K562 (cell line): ENCODE measurements around the gene PRODH2. TPM values are rescaled to one million over a fixed set of nuclear protein-coding genes. Genes with fewer than 3 reads are reported as not detected.
A peak's percentile ranks its signal among the peaks of the same experiment; 100 is the strongest.

Experiments
- ATAC-seq: fragments of 200-7000 bp; cut with Tn5 transposase; 3 replicates; pipeline ENCODE4 v1.9.1; 2020; ENCODE audit warnings: moderate library complexity
- BruUV-seq: library from RNA; stranded (reverse); fragments of 400-500 nt; replicated peaks from 2 replicates; lab custom pipeline; 2021; lab: Mats Ljungman, UMichigan
- CTCF ChIA-PET: fragments of 300-600 bp; formaldehyde crosslinking; extraction: SDS; loops from one replicate; lab custom pipeline; 2021; ENCODE audit warnings: low intra/inter-chr PET ratio; lab: Yijun Ruan, JAX
- POLR2A ChIA-PET: fragments of 300-600, 350-650 bp; sonication (Branson Sonifier 250); formaldehyde crosslinking; extraction: SDS; loops from one replicate; lab custom pipeline; 2021; ENCODE audit warnings: antibody characterized with exemption, inconsistent platforms; lab: Yijun Ruan, JAX
- DNase-seq, 4 experiments: peaks; one replicate each; pipeline versions ENCODE4 v3.0.0 to v3.0.0-alpha.2; 2011 to 2018; ENCODE audit warnings: low spot score in 3 of 4, mixed read lengths in 3 of 4; ENCODE audit errors: extremely low read depth in 1 of 4
- FAIRE-seq: peaks from 2 replicates; lab custom pipeline; 2011; peaks lifted over from hg19 to GRCh38; lab: Jason Lieb, UNC
- H2AFZ ChIP-seq: 2 replicates; pipeline ENCODE4 v1.6.0; 2011; ENCODE audit warnings: low read depth, low read length, control low read depth, inconsistent platforms
- H3K27ac ChIP-seq: fragments of 200-600 bp; 3 replicates; pipeline ENCODE4 v1.8.0; 2011; ENCODE audit warnings: low read depth, mild to moderate bottlenecking, control low read depth, inconsistent platforms, low read length, moderate library complexity, mixed read lengths; ENCODE audit errors: extremely low read depth
- H3K27me3 ChIP-seq, 2 experiments: fragments of 300-600 bp in 1 of 2; 2 replicates in 1 of 2; 3 replicates in 1 of 2; pipeline versions ENCODE4 v1.6.0 to v1.8.0; 2011; ENCODE audit warnings: inconsistent platforms in 2 of 2, low read length in 2 of 2, mild to moderate bottlenecking in 1 of 2, mixed read lengths in 1 of 2, moderate library complexity in 1 of 2; ENCODE audit not compliant: control insufficient read depth in 2 of 2, insufficient read depth in 2 of 2
- H3K36me3 ChIP-seq: fragments of 300-600 bp; 3 replicates; pipeline ENCODE4 v1.8.0; 2011; ENCODE audit warnings: mild to moderate bottlenecking, low read length, inconsistent platforms; ENCODE audit not compliant: control insufficient read depth, insufficient read depth
- H3K4me1 ChIP-seq, 2 experiments: fragments of 200-600 bp in 1 of 2; replicated peaks in 1 of 2; 2 replicates in 1 of 2; 3 replicates in 1 of 2; pipeline versions ENCODE4 v1.5.1 to v1.8.0; 2011; ENCODE audit warnings: inconsistent platforms in 2 of 2, low read length in 2 of 2, mild to moderate bottlenecking in 1 of 2, mixed read lengths in 1 of 2, moderate library complexity in 1 of 2; ENCODE audit not compliant: control insufficient read depth in 2 of 2, insufficient read depth in 2 of 2
- H3K4me2 ChIP-seq: 2 replicates; pipeline ENCODE4 v1.6.1; 2011; ENCODE audit warnings: low read length, control low read depth, inconsistent platforms, mixed read lengths; ENCODE audit not compliant: insufficient read depth
- H3K4me3 ChIP-seq: fragments of 200-600 bp; sonication (generic), shearing (Covaris generic); 2 replicates; pipeline ENCODE4 v1.5.1; 2016; ENCODE audit warnings: control low read depth, inconsistent platforms
- H3K79me2 ChIP-seq: fragments of 200-600 bp; 3 replicates; pipeline ENCODE4 v1.8.0; 2011; ENCODE audit warnings: low read length, inconsistent platforms; ENCODE audit not compliant: control insufficient read depth, insufficient read depth
- H3K9ac ChIP-seq, 2 experiments: 2 replicates each; pipeline versions ENCODE4 v1.6.0 to v1.6.1; 2011; ENCODE audit warnings: low read depth in 2 of 2, low read length in 2 of 2, control low read depth in 1 of 2, inconsistent platforms in 1 of 2, mild to moderate bottlenecking in 1 of 2, mixed read lengths in 1 of 2; ENCODE audit not compliant: insufficient read depth in 1 of 2
- H3K9me1 ChIP-seq: one replicate; pipeline ENCODE4 v1.6.0; 2011; ENCODE audit warnings: inconsistent platforms, mild to moderate bottlenecking, low read length, moderate library complexity; ENCODE audit not compliant: control insufficient read depth, insufficient read depth
- H3K9me3 ChIP-seq: replicated peaks from 2 replicates; pipeline ENCODE4 v1.5.1; 2011; ENCODE audit warnings: low read depth, low read length, inconsistent platforms; ENCODE audit not compliant: control insufficient read depth, insufficient read depth
- H4K20me1 ChIP-seq: replicated peaks from 2 replicates; pipeline ENCODE4 v1.6.1; 2011; ENCODE audit warnings: low read length, inconsistent platforms, mixed read lengths; ENCODE audit not compliant: control insufficient read depth, insufficient read depth
- CREM ChIP-seq: IDR thresholded peaks from 2 replicates; pipeline ENCODE4 v1.6.1; 2014; ENCODE audit warnings: antibody characterized with exemption, low read depth
- ETV5 ChIP-seq: sonication (generic); formaldehyde crosslinking; IDR thresholded peaks from 2 replicates; pipeline ENCODE4 v1.4.0; 2020; ENCODE audit warnings: low read depth, mild to moderate bottlenecking, missing genetic modification reagents
- FOXK2 ChIP-seq, 2 experiments: fragments of 450-650 bp; IDR thresholded peaks in 1 of 2; conservative IDR thresholded peaks in 1 of 2; 2 replicates each; pipeline ENCODE4 v1.6.1; 2016; ENCODE audit warnings: low read depth in 2 of 2, mild to moderate bottlenecking in 1 of 2
- TBL1XR1 ChIP-seq, 2 experiments: IDR thresholded peaks; 2 replicates each; pipeline ENCODE4 v1.6.1; 2012; ENCODE audit warnings: improper control_type of control experiment in 2 of 2, low read length in 2 of 2, mild to moderate bottlenecking in 1 of 2
- TRIM28 ChIP-seq: fragments of 450-650 bp; IDR thresholded peaks from 2 replicates; pipeline ENCODE4 v1.6.1; 2017
- ZKSCAN1 ChIP-seq: fragments of 150-350 bp; IDR thresholded peaks from 2 replicates; pipeline ENCODE4 v1.6.1; 2016; ENCODE audit warnings: low read depth, low read length
- ZNF695 ChIP-seq: fragments of 450-650 bp; formaldehyde crosslinking; IDR thresholded peaks from 2 replicates; pipeline ENCODE4 v1.4.0; 2020; ENCODE audit warnings: mild to moderate bottlenecking, moderate library complexity
- ZNF778 ChIP-seq: fragments of 450-650 bp; formaldehyde crosslinking; IDR thresholded peaks from 2 replicates; pipeline ENCODE4 v1.4.0; 2020; ENCODE audit warnings: mild to moderate bottlenecking, moderate library complexity
- WGBS: fragments of 100-300 bp; shearing (Covaris generic); methylation state at CpG from one replicate; pipeline ENCODE4 v1.1.6; 2016; ENCODE audit warnings: low coverage, mixed read lengths; ENCODE audit not compliant: insufficient coverage; ENCODE audit errors: missing lambda C conversion rate; 5-methylcytosine and 5-hydroxymethylcytosine counted together
- in situ Hi-C: fragments of 300-500 bp; cut with MboI; formaldehyde crosslinking; loops from 4 replicates; pipeline ENCODE4 v1.15.0; 2018; ENCODE audit warnings: inconsistent platforms, mixed read lengths
- intact Hi-C: fragments of 100-400 bp; cut with micrococcal nuclease; formaldehyde crosslinking; loops from 2 replicates; pipeline ENCODE4 v1.14.2; 2022
- polyA plus RNA-seq, 8 experiments: library from polyadenylated mRNA; depleted of rRNA in 4 of 8; stranded (reverse) in 5 of 8; unstranded in 3 of 8; fragments of >200 nt; fragmentation: Nextera tagmentation in 2 of 8; fragmentation: Illumina TruSeq in 1 of 8; extraction: Ambion mirVana in 2 of 8; extraction: Trizol in 1 of 8; gene quantifications; 2 replicates each; pipeline versions ENCODE4 v1.2.1 to v1.2.3, GENCODE V29; 2011 to 2014; ENCODE audit warnings: inconsistent platforms in 1 of 8, missing spikeins in 1 of 8
- total RNA-seq, 7 experiments: library from RNA; depleted of rRNA in 6 of 7; stranded (reverse); fragments of >200 nt in 6 of 7; fragmentation: Illumina TruSeq in 2 of 7; extraction: Trizol in 2 of 7; gene quantifications; 2 replicates each; pipeline versions ENCODE4 v1.2.1 to v1.2.3, GENCODE V29; 2011 to 2021; ENCODE audit warnings: low replicate concordance in 1 of 7
- TF ChIP-seq, protein P1 (sequence below): sonication (generic); formaldehyde crosslinking; IDR thresholded peaks from 2 replicates; pipeline ENCODE4 v1.8.0; 2022; ENCODE audit warnings: missing genetic modification reagents, mild to moderate bottlenecking, moderate library complexity, borderline replicate concordance
- TF ChIP-seq, protein P2 (sequence below): sonication (generic); formaldehyde crosslinking; IDR thresholded peaks from 2 replicates; pipeline ENCODE4 v1.8.0; 2022; ENCODE audit warnings: mild to moderate bottlenecking, missing genetic modification reagents
- TF ChIP-seq, protein P3 (sequence below): fragments of 250-450 bp; sonication (Bioruptor Pico); IDR thresholded peaks from 2 replicates; pipeline ENCODE4 v1.9.0; 2021; ENCODE audit warnings: mild to moderate bottlenecking, inconsistent platforms
- TF ChIP-seq, protein P4 (sequence below): sonication (generic); formaldehyde crosslinking; IDR thresholded peaks from 2 replicates; pipeline ENCODE4 v1.8.0; 2023; ENCODE audit warnings: missing genetic modification reagents, mild to moderate bottlenecking, borderline replicate concordance

Gene PRODH2
- total and polyA plus RNA-seq, 9 of the 15 experiments (the other 6 are each of a cell fraction or from before 2014, with no cell fraction given): not detected

DNA sequence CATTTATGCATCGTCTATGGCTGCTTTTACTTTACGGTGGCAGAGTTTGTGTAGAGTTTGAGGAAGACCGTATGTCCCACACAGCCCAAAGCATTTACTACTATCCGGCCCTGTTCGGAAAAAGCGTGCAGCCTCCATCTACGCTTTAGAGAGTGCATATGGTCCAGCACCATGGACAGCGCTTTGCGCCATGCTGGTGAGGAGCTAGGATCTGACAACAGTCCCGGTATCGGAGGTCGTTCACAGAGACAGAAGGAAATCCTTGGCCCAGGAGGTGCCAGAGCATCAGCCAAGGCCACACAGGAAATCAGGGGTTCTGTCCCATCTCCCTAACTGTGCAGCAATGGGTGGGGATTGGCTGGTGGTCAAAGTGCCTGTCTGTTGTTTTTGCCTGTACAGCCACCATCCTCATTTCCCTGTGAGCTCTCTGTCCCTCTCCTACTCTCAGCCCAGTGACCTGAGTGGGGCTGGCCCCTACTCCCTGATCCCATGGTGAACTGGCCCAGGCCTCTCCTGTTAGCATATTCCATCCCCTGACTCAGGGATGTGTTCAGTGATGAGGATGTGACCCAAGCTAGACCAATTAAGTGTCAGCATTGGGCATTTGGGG, 16.2 kb upstream of the PRODH2 start:
- Histone ChIP-seq H4K20me1 (peaks cover 4% of the 10 kb centered on the region; the same call in 1 of the 2 replicates), H3K4me3 (no peak overlapping the region), H3K9me1 (no peaks in the 10 kb centered on the region), H3K27ac (no peak overlapping the region), H3K27me3 (peaks cover 16 to 35% of the 10 kb centered on the region in 2 experiments), H3K36me3 (no peaks in the 10 kb centered on the region), H3K79me2 (no peaks in the 10 kb centered on the region), H3K9ac (no peak overlapping the region), H2AFZ (no peak overlapping the region), H3K4me1 (no peaks in the 10 kb centered on the region; a peak in 1 of 5 replicates), H3K4me2 (no peak overlapping the region), H3K9me3 (no peaks in the 10 kb centered on the region)
- BruUV-seq: no TSS peak
- DNase-seq (peak; percentile 67 to 82 (median 74)), FAIRE-seq (peak; percentile 91), ATAC-seq (peak; percentile 98)
- WGBS: 1% methylated on average over 12 of the region's 12 CpGs
- CTCF ChIA-PET: no interaction called here
- in situ Hi-C loops (no loop called here), intact Hi-C loops (loop anchor here (10.0 kb wide), 1 partner anchor 106 kb away; the partner anchor contains the start of gene LRFN3)
- POLR2A ChIA-PET: interaction anchor here (0.6 to 1.3 kb wide), 4 partner anchors 9 to 1311 kb away, joined by 3 to 4 read pairs (median 3); no protein-coding TSS in a partner anchor
- TF ChIP-seq ETV5 (CRISPR knock-in tag) (peak; percentile 66; the same call in 1 of the 2 replicates), ZNF695 (no peak), TBL1XR1 (IDR thresholded peaks at IDR 0.05; ENCODE audit: low read length in 2 of 2) (no peak), TRIM28 (no peak), FOXK2 (conservative IDR thresholded peaks at IDR 0.05 in 1 of 2, IDR thresholded peaks at IDR 0.05 in 1 of 2; ENCODE audit: low read depth in 2 of 2) (0 out of 4 replicates have a peak, but pooled peaks of 1 of the 2 experiments have one; percentile 17), ZKSCAN1 (no peak), CREM (peak; percentile 49; the same call in 1 of the 2 replicates), ZNF778 (CRISPR knock-in tag) (no peak)
- TF ChIP-seq, protein P1, sequence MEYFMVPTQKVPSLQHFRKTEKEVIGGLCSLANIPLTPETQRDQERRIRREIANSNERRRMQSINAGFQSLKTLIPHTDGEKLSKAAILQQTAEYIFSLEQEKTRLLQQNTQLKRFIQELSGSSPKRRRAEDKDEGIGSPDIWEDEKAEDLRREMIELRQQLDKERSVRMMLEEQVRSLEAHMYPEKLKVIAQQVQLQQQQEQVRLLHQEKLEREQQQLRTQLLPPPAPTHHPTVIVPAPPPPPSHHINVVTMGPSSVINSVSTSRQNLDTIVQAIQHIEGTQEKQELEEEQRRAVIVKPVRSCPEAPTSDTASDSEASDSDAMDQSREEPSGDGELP (CRISPR knock-in tag): peak; percentile 75
- TF ChIP-seq, protein P2, sequence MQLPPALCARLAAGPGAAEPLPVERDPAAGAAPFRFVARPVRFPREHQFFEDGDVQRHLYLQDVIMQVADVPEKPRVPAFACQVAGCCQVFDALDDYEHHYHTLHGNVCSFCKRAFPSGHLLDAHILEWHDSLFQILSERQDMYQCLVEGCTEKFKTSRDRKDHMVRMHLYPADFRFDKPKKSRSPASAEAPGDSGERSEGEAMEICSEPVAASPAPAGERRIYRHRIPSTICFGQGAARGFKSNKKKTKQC (CRISPR knock-in tag): peak; percentile 98
- TF ChIP-seq, protein P3, sequence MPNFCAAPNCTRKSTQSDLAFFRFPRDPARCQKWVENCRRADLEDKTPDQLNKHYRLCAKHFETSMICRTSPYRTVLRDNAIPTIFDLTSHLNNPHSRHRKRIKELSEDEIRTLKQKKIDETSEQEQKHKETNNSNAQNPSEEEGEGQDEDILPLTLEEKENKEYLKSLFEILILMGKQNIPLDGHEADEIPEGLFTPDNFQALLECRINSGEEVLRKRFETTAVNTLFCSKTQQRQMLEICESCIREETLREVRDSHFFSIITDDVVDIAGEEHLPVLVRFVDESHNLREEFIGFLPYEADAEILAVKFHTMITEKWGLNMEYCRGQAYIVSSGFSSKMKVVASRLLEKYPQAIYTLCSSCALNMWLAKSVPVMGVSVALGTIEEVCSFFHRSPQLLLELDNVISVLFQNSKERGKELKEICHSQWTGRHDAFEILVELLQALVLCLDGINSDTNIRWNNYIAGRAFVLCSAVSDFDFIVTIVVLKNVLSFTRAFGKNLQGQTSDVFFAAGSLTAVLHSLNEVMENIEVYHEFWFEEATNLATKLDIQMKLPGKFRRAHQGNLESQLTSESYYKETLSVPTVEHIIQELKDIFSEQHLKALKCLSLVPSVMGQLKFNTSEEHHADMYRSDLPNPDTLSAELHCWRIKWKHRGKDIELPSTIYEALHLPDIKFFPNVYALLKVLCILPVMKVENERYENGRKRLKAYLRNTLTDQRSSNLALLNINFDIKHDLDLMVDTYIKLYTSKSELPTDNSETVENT (CRISPR knock-in tag): no peak
- TF ChIP-seq, protein P4, sequence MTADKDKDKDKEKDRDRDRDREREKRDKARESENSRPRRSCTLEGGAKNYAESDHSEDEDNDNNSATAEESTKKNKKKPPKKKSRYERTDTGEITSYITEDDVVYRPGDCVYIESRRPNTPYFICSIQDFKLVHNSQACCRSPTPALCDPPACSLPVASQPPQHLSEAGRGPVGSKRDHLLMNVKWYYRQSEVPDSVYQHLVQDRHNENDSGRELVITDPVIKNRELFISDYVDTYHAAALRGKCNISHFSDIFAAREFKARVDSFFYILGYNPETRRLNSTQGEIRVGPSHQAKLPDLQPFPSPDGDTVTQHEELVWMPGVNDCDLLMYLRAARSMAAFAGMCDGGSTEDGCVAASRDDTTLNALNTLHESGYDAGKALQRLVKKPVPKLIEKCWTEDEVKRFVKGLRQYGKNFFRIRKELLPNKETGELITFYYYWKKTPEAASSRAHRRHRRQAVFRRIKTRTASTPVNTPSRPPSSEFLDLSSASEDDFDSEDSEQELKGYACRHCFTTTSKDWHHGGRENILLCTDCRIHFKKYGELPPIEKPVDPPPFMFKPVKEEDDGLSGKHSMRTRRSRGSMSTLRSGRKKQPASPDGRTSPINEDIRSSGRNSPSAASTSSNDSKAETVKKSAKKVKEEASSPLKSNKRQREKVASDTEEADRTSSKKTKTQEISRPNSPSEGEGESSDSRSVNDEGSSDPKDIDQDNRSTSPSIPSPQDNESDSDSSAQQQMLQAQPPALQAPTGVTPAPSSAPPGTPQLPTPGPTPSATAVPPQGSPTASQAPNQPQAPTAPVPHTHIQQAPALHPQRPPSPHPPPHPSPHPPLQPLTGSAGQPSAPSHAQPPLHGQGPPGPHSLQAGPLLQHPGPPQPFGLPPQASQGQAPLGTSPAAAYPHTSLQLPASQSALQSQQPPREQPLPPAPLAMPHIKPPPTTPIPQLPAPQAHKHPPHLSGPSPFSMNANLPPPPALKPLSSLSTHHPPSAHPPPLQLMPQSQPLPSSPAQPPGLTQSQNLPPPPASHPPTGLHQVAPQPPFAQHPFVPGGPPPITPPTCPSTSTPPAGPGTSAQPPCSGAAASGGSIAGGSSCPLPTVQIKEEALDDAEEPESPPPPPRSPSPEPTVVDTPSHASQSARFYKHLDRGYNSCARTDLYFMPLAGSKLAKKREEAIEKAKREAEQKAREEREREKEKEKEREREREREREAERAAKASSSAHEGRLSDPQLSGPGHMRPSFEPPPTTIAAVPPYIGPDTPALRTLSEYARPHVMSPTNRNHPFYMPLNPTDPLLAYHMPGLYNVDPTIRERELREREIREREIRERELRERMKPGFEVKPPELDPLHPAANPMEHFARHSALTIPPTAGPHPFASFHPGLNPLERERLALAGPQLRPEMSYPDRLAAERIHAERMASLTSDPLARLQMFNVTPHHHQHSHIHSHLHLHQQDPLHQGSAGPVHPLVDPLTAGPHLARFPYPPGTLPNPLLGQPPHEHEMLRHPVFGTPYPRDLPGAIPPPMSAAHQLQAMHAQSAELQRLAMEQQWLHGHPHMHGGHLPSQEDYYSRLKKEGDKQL: no peak
